ENCODE results near the gene EFNA3. TPM values are rescaled to one million over a fixed set of nuclear protein-coding genes. Genes with fewer than 3 reads are reported as not detected.

The EFNA3 gene
- total RNA-seq, 1 donor from 2014 or later = 10.9 TPM

DNA sequence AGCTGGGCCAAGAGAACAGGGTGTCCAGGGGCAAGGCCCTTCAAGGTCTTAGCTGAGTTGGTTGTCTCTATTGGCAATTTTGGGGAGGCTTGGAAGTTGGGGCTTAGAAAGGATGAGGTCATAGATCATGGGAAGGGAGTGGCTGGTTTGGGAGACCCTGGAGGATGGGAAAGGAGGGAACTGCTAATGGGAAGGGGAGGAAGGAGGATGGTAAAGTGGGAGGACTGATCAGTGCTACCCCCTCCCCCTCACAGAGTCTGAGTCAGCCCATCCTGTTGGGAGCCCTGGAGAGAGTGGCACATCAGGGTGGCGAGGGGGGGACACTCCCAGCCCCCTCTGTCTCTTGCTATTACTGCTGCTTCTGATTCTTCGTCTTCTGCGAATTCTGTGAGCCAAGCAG lies 10.0 kb upstream of the EFNA3 start:
- DNase-seq = no peak

DNA sequence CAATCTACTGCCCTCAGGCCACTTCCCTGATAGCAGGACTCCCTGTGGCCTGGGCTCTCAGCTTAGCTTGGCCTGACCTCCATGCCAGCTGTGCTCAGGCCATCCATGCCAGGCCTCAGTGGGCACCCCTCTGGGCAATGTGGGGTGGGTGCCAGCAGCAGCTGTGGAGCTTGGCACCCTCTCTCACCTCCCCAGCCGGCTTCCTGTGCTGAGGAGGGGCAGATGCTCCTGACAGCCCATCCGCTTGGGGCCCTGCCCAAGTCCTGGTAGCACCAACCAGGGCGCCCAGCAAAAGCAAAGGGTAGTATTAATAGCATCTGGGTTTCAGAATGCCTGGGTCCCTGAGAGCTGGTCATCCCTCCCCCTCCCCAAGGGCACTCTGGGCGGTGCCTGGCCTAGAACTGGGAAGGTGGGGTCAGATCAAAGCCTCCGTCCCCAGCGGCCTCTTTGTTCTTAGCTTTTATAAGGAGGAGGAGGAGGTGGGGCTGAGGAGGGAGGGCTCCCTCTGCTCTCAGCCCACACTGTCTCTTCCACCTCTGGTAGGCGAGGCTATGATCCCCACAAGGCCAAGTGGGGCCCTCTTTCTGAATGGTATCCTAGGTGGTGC lies 9.0 kb upstream of the EFNA3 start:
- no peak for DNase-seq

DNA sequence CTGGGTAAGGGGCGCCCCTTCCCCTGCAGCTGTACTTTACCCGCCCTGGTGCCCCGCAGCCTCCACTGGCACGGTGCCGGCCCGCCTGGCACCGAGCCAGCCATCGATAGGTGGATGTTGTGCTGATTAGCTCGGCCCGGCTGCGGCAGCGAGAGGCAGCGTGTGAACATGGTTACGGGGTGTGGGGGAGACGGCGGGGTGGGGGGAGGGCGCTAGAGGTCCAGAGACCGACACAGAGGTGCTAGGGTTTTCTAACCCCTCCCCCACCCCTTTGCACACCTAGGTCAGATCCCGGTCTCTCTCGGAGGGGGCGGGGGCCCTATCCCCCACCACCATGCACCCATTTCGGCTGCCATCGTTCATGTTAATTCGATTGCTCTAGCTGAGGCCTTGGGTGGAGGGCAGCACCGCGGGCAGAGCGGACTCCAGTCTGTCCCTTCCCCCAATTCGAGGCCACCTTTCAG lies 8.4 kb upstream of the EFNA3 start:
- DNase-seq = no peak

DNA sequence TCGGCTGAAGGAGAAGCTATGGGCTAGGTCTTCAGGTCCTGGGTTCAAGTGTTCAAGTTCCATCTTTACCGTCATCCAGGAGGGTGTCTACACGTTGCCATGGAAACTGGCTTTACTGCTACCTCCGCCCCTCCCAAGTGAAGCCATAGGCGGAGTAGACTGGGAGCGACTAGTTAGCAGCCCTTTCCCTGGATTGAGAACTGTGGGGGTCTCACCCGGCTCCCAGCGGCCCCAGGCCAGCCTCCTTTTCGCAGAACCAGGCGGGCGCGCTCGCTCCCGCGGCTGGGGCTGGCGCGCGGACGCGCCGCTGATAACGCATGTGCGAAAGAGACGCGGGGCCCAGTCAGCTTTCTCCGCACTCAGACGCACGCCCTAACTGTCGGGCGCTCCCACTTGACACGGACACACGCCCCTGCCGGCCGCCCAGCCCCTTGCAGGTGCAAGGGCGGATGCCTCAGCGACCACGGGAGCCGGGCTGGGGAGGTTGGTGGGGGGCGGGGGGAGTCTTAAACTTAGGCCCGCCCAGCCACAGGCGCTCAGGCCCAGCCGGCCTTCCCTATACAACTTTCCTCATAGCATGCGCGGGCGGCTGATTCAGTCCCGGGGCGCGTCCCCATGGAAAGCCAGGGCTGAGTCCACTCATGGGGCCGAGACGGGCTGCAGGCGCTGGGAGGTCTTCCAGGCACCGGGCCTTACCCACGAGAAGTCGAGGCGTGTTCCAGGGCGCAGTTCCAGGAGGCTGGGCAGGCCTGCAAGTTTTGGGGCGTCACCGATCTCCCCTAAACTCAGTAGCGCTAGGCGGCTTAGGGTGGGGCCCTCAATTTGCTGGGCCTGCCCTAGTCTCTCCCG lies 7.7 kb upstream of the EFNA3 start:
- DNase-seq = peak; percentile 72

DNA sequence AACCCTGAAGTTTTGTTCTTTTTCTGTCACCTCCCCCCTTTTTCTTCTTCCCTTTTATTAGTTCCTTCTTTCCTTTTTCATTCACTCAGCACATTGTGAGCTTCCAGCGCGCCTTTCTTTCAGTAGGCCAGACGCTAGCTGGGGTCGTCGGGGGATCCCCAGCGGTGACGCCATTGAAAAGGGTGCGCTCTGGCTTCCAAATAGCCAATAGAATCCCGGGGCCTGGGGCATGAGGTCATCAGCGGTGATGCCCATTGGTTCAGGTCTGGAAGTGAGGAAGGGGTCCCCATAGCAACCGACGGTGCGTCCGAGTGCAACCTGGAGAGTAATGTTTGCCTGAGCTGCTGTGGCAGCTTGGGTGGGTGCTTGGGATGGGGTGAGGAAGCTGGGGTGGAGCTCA lies 6.9 kb upstream of the EFNA3 start:
- DNase-seq = no peak

DNA sequence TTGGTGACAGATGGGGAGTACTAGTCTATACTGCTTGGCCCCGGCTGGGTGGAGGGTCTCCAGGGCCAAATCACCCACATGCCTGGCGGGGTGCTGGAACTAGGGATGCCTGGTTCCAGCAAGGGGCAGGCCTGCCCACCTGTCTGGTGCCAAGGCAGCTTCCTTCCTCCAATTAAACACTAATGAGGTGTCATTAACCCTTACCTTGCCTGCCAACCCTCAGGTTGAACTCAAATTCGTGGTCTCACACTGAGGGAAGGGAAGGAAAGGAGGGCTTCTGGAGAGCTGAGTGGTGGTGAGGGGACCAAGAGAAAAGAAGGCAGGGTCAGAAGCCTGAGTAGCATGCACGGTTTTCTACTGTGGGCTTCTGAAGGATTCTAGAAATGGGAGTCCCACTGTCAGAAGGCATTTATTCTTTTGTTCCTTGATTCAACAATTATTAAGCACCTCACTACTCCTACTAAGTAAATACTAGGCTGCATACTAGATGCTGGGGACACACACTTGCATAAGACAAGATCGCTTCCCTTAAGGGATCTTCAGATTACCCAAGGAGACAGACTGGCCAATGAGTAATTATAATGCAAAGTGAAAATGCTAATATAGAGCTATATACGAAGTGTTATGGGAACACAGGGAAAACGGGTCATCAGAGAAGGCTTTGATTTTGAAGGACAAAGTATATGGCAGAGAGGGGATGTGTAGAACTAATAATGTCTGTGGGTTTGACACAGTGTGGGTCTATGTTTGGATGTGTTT lies 5.9 kb upstream of the EFNA3 start:
- no peak for DNase-seq

DNA sequence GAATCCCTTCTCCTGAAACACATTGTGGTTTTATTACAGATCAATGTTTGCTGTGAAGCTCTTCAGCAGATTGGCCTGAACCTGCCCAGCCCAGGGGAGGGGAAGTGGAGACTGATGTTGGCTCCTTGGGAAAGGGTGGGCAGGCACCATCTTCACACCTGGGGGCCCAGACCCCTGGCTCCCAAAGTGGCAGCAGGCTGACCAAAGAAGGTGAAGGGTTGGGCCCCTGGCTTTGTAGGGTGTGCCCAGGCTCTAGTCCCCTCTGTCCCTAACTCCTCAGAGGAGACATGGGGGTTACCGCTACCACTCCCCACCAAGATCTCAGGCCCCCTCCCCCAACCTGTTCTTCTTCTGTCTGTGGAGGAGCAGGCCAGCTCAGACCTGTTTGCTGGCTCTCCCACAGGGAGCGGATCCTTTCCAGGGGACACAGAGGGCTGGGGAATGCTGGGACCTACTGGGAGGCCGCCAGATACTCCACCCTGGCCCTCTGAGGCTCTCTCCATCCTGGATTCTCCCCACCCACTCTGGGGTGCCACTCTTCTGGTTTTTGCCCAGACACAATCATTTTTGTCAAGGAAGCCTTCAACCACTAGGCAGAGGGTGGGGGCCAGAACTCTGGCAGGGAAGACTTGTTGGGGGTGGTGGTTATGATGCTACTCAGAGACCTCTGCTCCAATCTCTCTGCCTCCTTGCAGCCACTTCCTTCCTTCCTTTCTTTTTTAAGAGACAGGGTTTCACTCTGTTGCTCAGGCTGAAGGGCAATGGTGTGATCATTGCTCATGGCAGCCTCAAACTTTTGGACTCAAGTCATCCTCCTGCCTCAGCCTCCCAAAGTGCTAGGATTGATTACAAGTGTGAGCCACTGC lies 5.0 kb upstream of the EFNA3 start:
- DNase-seq = no peak

DNA sequence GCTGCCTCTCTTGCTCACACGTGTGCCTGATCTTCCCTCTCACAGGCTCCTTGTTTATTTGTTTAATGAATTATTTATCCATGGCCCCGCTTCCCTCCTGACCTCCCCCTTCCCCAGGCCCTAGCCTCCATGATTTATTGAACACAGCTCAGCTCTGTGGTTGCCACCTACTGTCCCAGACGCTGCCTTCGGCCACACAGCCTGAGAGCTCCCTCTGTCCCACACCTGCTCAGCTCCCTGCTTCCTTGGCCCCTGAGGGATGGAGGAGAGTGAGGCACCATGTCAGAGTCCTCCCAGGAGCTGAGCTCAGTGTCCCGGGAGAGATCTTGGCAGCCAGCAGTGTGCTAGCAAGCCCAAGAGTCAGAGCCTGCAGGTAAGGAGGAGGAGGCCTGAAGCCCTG lies 3.1 kb upstream of the EFNA3 start:
- no peak for DNase-seq

DNA sequence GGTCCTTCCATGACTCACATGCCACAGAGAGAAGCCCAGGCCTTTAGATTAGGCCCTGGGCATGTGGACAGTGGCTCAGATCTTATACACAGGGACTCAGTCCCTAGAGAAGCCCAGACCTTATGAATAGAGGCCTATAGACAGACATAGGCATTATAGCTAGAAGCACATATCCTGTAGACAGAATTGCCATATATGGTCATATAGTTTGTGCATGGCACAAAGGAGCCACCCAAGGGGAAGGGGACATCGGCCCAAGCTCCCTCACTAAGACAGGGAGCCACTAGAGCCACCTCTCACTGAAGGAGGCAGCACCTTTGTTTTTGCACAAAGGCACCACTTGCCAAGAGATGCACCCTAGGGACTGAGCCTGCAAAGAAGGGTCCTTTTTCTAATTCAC lies 2.3 kb upstream of the EFNA3 start:
- no peak for DNase-seq

DNA sequence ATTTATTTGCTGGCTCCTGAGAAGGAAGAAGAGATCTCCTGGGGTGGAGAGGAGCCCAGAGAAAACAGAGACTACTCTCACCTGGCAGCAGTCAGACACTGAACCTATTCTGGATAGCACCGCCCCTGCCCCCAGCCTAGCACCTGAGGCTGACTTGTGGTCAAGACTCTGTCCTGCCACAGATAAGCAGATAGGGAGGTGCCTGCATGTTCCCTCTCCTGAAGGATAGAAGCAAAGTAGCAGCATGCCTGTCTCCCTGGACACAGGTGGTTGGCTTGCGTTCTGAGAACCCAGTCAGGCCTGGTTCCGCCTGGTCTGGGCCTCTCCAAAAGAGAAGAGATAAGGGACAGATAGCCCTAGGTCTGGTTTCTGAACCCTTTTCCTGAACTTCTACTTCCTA lies 1.3 kb upstream of the EFNA3 start:
- no peak for DNase-seq

DNA sequence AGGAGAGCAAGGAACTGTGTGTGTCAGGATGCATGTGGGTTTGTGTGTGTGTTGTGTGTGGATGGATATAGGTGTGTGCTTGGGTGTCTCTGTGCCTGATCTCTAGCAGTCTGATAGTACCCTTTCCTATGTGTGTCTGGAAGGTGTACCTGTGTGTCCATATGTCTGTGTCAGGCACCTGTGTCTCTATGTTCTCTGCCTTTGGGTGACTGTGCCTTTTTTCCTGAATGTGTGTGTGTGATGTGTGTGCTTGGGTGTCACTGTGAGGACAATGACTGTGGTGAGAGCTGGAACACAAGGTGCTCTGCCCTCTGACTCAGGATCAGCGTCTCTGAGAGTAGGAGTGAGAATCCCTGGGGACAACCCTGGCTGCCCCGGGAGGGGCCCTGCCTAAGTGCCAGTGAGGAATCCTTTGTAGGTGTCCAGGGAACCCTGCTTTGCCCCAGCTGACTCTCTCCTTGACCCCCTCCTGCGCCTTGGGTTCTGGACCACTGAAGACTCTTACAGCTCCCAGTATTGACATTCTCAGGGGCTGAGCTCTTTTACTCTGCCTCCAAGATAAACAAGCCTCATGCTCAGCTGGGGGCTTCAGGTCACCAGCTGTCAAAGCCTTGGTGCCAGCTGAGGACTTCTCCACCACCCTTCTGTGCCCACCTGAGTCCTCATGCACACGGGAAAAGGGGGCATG lies 735 bp upstream of the EFNA3 start:
- DNase-seq = no peak

DNA sequence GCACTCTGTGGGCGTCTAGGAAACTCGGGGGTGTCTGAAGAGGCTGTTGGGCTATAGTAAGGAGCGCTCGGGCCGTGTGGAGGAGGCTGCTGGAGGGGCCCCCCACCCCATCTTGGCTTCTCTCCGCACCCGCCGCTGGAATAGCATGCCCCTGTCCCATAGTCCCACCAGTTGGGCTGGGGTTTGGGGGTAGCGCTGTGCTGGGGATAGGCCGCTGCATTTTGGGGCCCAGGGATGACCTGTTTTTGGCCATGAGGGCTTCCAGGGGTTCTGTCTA lies 511 bp downstream of the EFNA3 start:
- DNase-seq = no peak

DNA sequence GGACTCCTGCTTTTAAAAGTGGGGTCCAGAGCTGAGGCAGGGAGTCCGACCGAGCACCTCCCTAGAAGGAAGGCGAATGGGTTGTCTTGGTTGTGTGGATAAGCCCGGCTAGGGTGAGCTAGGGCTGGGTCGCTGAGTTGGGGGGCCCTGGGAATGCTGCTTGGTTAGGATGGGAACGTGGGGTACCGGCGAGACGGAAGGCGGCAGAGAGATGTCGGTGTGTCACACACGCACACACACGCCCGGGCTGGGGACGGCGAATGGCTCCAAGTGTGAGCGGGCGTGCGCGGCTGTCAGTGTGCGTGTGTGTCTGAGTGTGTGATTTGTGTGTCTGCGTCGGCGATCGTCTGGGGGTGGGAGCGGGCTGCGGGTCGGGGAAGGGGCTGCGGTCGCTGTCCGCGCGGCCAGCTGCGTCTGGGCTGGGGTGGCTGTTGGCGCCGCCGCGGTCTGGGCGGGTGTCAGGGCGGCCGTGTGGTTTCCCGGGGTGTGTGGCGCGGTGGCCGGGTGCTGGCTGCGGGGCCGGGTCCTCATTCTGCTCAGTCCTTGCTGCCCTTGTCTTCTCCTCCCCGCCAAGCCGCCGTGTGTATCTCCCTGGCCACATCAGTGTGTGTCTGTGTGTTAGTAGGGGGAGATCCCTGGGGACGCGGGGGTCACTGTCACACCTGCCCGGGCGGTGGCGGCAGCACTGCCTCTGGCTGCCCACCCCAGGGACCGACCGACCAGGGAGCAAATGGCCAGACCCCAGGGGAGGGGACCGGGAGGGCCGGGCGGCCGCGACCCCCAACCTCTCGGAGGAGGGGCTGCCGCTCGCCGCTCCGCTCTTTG lies 1.1 kb downstream of the EFNA3 start:
- DNase-seq = no peak

DNA sequence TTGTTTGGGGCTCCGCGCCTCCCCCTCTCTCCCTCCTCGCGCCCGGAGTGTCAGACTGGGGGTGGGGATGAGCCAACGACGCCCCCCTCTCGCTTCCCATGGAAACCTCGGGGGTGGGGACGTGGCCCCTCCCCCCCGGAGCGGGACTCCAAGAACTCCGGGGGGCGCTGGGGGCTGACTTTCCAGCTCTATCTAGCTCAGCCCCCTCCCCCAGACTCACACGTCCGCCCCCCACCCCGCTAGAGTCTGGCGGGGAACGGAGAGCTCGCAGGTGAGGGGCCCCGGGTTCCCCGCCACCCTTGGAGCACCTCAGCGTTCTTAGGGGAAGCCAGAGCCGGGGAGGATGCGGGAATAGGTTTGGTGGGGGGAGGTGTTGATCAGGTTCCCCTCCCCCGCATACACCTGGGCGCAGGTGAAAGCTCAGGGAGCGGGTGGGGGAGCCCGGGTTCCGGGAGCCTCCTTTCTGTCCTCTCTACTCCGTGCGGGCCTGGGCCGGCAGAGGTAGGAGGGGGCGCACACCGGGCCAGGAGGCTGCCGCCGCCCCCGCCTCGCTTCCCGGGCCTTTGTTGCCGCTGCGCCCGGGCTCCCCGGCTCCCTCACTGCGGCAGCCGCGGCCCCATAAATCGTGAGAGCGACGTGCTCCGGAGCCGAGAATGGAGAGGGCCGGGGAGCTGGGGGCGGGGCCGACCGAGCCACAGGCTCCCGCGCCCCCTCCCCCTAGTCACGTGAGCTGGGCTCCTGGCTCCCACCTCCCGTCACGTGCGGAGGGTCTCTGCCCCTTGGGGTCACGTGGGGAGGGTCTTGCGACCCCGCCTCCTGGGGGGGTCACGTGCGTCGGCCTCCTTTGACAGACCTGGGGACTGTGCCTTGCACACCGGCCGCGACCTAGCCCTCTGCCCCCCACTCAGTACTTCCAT lies 1.9 kb downstream of the EFNA3 start:
- peak; percentile 38 for DNase-seq

DNA sequence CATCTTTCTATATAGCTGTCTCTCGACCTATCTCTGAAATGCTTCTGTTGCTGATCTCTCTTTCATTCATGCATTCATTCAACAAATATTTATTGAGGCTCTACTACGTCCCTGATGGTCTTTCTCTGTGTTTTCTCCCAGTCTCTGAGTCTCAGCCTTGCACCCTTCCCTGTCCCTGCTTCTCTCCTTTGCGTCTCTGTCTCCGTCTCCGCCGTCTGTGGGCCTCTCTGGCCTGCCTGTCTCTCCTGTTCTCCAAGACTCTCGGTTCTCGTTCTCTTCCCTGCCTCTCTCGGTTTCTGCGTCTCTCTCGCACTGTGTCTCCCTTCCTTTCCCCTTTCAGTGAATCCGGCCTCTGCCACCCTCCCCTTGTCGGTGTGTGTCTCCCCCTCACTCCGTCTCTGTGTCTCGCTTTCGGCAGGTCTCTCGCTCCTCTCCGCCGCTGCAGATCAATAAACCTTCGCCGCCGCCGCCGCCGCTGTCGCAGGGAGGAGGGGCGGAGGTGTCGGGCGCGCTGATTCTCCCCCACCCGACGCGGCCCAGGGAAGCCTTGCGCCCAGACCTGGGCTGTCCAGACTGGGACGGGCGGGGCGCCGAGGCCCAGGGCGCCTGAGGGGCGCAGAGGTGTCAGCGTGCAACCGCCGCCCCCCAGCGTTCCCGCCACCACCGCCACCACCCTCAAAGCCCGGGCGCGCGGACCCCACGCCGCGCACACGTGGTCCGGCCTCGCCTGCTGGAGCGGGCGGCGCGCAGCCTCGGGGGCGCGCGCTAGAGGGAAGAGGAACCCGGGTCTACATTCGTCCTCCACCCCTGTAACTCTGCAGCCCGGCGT lies 3.0 kb downstream of the EFNA3 start:
- no peak for DNase-seq

DNA sequence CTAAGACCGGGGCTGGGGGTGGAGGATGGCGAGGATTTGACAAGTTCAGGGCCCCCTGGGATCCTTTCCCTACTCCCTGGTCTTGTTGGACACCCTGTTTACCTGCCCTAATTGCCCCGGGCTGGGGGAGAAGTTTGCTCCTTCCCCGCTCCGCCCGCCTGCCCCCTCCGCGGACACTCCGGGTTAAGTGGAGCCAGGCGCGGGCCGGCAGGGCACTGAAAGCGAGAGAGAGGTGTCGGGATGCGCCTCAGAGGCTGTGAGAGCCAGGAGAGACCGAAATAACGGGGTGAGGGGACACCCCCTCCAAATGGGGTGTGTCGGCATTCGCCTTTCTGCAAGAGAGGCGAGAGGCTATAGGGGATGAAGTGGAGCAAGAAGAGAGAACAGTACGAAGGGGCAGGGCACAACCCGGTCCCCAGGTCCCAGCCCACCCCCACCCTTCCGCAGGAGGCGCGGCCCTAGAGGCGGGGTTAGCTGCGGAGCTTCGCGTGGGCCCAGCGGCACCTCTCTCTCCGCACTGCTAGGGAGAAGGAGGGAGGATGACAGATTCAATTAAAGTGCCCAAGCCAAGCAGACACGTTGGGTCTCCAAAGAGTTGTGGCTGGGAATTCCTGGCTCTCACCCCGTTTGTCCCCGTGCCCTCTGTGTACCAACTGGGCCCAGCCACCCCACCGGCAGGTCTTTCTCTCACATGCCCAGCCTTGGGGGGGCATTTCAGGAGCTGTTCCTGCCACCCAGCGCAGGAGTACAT lies 3.8 kb downstream of the EFNA3 start:
- no peak for DNase-seq

DNA sequence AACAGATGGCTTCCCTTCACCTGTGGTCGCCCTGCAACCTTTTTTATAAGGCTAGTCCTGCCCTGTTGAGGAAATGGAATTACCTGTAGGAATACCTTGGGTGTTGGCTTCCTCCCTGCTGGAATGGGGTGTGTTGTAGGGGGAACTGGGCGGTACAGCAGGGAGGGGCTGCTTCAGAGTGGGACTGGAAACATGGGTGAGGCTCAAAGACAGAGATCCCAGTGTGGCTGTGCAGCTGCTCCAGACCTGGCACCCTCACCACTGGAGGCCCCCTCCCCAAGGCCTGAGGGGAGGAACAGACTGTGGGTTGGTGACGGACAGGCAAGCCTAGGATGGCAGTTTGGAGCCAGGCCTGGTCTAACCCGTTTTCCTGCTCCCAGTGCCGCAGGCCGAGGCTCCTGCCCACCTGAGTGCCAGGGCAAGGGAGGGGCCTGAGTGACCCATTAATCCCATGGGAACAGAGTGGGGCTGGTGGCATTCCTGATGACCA lies 4.5 kb downstream of the EFNA3 start:
- no peak for DNase-seq

All from skin of body (tissue), 2 donors.